Mucosa of rectum (tissue), 2 donors: ENCODE measurements around the gene KCNJ12.
"Not testable (repeated sequence)": the region's sequence is repeated elsewhere in the genome, so short reads cannot be mapped to it uniquely, and the experiment has no call there.

Source experiments
- H3K27ac ChIP-seq, 2 donors: one replicate each; pipeline ENCODE4 v1.7.0; 2013; ENCODE audit warnings: inconsistent platforms in 2 of 2, low read depth in 2 of 2, low read length in 2 of 2
- H3K27me3 ChIP-seq, 2 donors: one replicate each; pipeline ENCODE4 v1.7.0; 2013; ENCODE audit warnings: low read length in 2 of 2; ENCODE audit not compliant: control insufficient read depth in 2 of 2, insufficient read depth in 2 of 2
- H3K36me3 ChIP-seq, 2 donors: one replicate each; pipeline ENCODE4 v1.7.0; 2013; ENCODE audit warnings: low read length in 2 of 2; ENCODE audit not compliant: control insufficient read depth in 2 of 2, insufficient read depth in 2 of 2
- H3K4me1 ChIP-seq, 2 donors: one replicate each; pipeline ENCODE4 v1.7.0; 2013; ENCODE audit warnings: low read length in 2 of 2, mild to moderate bottlenecking in 1 of 2; ENCODE audit not compliant: control insufficient read depth in 2 of 2, insufficient read depth in 2 of 2
- H3K4me3 ChIP-seq, 2 donors: one replicate each; pipeline ENCODE4 v1.7.0; 2013; ENCODE audit warnings: low read length in 2 of 2
- H3K9ac ChIP-seq, 2 donors: one replicate each; pipeline ENCODE4 v1.7.0; 2013; ENCODE audit warnings: low read length in 2 of 2, low read depth in 1 of 2, mild to moderate bottlenecking in 1 of 2
- H3K9me3 ChIP-seq, 2 donors: one replicate each; pipeline ENCODE4 v1.7.0; 2013; ENCODE audit warnings: low read length in 2 of 2; ENCODE audit not compliant: control insufficient read depth in 2 of 2
- donor health status: healthy.
- donor health status: Normal muscosa, but diverticular disease.

The KCNJ12 gene

GRCh38 chr17:21399474-21400186, 23.5 kb downstream of the KCNJ12 start:
- H3K4me1 ChIP-seq: no peaks in the 10 kb centered on the region
- no peaks in the 10 kb centered on the region for H3K9me3 ChIP-seq

DNA sequence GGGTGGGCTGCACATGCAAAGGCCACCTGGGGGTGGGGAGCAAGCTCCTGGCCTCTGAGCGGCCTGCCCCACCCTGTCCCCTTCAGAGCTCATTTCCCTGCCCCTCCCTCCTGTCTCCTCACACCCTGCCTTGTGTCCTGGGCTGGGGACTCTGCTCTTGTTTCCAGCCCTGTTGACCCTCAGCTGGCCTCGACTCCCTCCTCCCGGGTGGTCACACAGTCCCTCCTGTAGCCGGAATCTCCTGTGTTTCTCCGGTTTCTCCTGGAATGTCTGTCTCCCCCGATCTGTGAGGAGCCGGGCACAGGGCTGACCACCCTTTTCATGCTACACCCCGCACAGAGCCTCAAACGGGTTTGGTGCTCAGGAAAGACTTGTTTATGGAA, 24.0 kb downstream of the KCNJ12 start:
- not testable (repeated sequence) for H3K9me3 ChIP-seq, H3K9ac ChIP-seq, H3K4me1 ChIP-seq, H3K36me3 ChIP-seq, H3K27me3 ChIP-seq, H3K27ac ChIP-seq, H3K4me3 ChIP-seq

More at GRCh38 chr17:21399474-21400186, 23.5 kb downstream of the KCNJ12 start:
- Histone ChIP-seq H3K27me3 (no peaks in the 10 kb centered on the region), H3K36me3 (no peaks in the 10 kb centered on the region), H3K9ac (no peak overlapping the region), H3K27ac (no peak overlapping the region), H3K4me3 (no peak overlapping the region)

DNA sequence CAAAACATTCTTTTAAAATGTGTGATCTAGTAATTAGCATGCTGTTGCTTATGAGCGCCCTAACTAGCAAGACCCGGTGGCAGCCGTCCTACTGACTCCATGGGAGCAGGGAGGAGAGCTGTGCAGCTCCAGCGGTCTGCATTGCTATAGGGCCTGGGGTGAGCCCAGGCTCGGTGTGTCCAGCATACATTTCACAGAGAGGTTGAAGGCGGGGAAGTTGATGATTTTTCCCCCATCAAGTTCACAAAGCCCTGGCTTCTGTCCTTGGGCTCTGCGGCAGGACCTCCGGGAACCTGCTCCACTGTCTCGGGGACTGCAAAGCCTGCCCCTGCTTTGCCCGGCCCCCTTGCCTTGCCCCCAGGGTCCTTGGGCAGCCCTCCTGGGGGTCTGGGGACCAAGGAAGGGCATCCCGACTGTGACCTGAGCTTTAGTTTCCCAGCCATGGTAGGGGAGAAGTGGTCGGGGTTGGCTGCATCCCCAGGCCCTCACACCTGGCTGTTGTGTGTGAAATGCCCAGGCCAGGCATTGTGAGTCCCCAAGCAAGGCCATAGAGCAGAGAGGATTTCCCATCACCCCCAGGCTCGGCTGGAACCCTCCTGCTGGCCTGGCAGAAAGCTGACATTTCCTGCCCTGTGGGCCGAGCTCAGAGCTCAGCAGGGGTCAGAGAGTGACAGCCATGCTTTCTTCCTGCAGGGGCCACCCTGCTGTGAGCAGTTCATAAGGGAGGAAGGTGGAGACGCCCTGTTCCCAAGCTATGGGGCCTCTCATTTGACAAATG, 24.8 kb downstream of the KCNJ12 start:
- Histone ChIP-seq H3K9ac (no peak overlapping the region), H3K4me1 (no peaks in the 10 kb centered on the region), H3K36me3 (no peaks in the 10 kb centered on the region), H3K4me3 (no peak overlapping the region), H3K27me3 (no peaks in the 10 kb centered on the region), H3K9me3 (no peaks in the 10 kb centered on the region), H3K27ac (no peak overlapping the region)

DNA sequence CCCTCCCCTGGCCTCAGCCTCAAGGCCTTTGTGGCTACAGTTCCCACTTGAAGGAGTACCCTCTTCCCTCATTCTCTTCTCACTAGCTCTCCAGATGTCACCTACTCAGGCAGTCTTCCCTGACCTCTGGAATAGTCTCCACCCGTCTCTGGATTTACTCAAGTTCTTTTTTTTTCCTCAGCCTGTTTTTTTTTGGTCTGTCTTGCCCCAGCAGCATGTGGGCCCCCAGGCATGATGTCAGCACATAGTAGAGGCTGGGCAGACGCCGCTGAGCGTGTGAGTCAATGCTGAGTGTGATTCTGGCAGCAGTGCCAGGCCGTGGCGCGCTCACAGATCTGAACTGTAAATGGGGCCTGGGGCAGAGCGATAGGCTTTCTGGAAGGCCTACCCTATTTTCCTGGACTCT, 26.0 kb downstream of the KCNJ12 start:
- not testable (repeated sequence) for H3K9me3 ChIP-seq, H3K9ac ChIP-seq, H3K27ac ChIP-seq, H3K4me3 ChIP-seq, H3K4me1 ChIP-seq, H3K27me3 ChIP-seq, H3K36me3 ChIP-seq

DNA sequence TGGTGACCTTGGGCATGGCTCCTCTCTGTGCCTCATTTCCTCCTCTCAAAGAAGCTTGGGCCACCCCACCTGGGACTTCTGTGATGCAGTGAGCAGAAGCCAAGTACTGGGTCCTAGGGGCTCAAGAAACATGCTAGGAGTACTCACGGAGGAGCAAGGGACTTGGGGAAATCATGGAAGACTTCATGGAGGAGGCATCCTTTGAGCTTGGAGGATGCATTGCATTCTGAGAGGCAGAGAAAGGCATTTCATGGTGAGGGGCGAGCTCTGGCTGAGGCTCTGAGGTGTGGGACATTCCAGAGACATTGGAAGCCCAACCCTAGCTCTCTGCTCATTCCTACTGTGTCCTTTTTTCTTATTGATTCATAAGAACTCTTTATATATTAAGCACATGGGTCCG, 26.8 kb downstream of the KCNJ12 start:
- not testable (repeated sequence) for H3K4me3 ChIP-seq, H3K4me1 ChIP-seq, H3K36me3 ChIP-seq, H3K27ac ChIP-seq, H3K9me3 ChIP-seq, H3K9ac ChIP-seq, H3K27me3 ChIP-seq

DNA sequence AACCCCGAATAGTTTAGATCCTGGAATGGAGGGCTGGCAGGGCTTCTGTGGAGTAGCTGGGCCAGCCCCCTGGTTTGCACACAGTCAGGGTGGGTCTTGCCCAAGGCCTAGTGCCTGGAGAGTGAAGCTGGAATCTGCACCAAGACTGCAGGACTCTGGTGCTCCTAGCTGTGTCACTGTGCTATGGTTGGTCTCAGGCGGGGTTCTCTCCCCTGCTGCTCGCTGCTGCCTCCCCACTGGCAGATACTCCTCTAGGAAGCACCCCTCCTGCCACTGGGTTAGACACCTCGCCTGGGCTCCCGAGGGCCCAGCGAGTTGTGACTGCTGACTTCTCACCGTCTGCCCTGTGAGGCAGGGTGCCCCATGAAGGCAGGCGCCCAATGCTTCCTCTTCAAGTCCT, 27.9 kb downstream of the KCNJ12 start:
- H3K9me3 ChIP-seq, H3K27me3 ChIP-seq, H3K9ac ChIP-seq, H3K36me3 ChIP-seq, H3K4me3 ChIP-seq, H3K27ac ChIP-seq, H3K4me1 ChIP-seq: not testable (repeated sequence)

DNA sequence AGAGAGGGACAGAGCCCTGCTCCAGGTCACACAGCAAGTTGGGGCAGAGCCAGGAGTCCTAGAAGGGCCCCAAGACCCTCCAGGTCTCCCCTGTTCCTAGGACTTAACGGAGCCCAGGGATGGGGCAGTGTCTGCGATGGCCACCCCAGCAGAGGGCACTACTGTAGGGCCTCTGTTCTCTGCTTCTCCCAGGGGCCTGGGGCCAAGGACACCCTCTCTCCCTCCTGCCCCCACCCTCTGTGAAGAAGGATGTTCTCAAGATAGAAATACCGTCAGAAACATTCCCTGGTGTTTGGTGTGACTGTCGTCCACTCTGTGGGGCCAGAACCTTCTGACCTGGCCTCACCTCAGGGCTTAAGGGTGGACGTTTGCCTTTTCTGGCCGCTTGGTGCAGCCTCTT, 28.4 kb downstream of the KCNJ12 start:
- H3K4me1 ChIP-seq, H3K4me3 ChIP-seq, H3K9ac ChIP-seq, H3K27ac ChIP-seq, H3K27me3 ChIP-seq, H3K36me3 ChIP-seq, H3K9me3 ChIP-seq: not testable (repeated sequence)

DNA sequence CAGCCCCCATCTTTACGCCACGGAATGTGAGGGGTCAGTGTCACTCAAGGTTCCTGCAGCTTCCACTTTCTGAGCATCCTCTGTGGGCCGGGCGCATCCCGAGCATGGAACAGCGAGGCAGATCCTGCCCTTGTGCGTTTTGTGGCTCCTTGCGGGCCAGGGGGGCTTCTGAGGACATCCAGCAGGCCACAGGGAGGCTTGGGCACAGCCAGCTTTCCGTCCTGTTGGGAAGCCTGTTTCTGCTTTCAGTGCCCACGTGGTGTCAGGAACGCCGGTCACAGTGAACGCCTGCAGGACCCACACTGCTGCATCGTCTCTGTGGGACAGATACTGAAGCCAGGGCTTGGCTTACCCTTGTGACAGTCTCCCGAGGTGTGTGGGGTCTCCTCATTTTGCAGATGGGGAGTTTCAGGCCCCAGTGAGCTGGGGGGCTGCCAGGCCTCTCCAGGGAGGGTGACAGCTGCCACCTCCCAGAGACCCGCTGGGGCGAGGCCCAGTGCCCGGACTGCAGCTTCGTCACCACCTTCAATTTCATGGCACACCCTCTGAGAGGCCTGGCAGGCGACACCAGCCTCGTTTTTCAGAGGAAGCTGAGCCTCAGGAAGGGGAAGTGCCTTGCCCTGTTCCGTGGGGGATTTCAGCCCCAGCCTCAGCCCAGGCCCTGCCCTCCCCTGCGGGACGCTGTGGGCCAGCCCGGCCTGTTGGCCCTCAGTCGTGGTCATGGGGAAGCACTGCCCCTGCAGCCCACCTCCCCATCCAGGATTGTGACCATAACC, 29.0 kb downstream of the KCNJ12 start:
- not testable (repeated sequence) for H3K36me3 ChIP-seq, H3K27me3 ChIP-seq, H3K9me3 ChIP-seq, H3K27ac ChIP-seq, H3K9ac ChIP-seq, H3K4me3 ChIP-seq, H3K4me1 ChIP-seq

DNA sequence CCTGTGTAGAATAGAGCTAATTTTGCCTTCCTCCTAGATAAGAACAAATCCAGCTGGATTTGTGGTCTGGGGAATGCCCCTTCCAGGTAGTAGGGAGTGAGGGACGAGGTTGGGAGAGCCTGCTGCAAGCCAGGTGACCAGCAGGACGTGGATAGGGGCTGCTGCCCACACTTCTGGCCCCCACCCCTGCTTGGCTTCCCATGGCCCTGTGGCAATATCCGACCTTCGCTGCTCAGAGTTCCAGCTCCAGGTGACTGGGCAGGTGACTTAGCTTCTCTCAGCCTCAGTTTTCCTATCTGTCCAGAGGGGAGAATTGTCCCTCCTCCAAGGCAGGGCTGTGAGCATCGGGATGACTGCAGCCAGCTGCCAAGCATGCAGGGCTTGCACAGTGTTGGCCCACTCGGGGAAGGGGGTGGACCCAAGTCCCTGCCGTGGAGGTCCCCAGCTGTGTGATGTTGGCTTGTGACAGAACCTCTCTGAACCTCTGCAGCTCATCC, 29.8 kb downstream of the KCNJ12 start:
- H3K36me3 ChIP-seq, H3K9ac ChIP-seq, H3K4me3 ChIP-seq, H3K9me3 ChIP-seq, H3K27ac ChIP-seq, H3K27me3 ChIP-seq, H3K4me1 ChIP-seq: not testable (repeated sequence)
